ENCODE results near the gene PI4K2B. TPM values are rescaled to one million over a fixed set of nuclear protein-coding genes. Genes with fewer than 3 reads are reported as not detected.

Gene PI4K2B
- total and polyA plus RNA-seq, 2 of the 8 experiments (the other 6 are each of a cell fraction or from before 2014, with no cell fraction given), result 3.0 to 16.2 TPM

- Histone ChIP-seq H4K20me1 (replicated peaks in 1 of 2; ENCODE audit: control insufficient read depth in 1 of 2, insufficient read depth in 2 of 2, low read length in 2 of 2) (peaks cover 2% of the 10 kb centered on the region in 2 experiments), H2BK12ac (ENCODE audit: low read depth, low read length) (no peak overlapping the region), H3K79me1 (ENCODE audit: low read depth, low read length) (no peaks in the 10 kb centered on the region), H3K56ac (replicated peaks; ENCODE audit: insufficient read length, low read depth, low read length) (no peak overlapping the region), H3K4me2 (ENCODE audit: insufficient read depth in 1 of 2, low read depth in 2 of 2, low read length in 2 of 2) (peak overlapping the region; percentile 74 to 95), H2BK20ac (ENCODE audit: low read length) (no peak overlapping the region), H2BK5ac (ENCODE audit: low read depth, low read length) (peak overlapping the region; percentile 92; the same call in 1 of the 2 replicates), H2AFZ (ENCODE audit: low read length) (peak overlapping the region; percentile 82; the same call in 1 of the 2 replicates), H3K18ac (ENCODE audit: extremely low read depth, low read length) (no peak overlapping the region; the same call in 1 of the 2 replicates), H3K27me3 (replicated peaks in 1 of 4; ENCODE audit: control insufficient read depth in 3 of 4, extremely low read depth in 1 of 4, insufficient read depth in 3 of 4, low read length in 3 of 4) (no peaks in the 10 kb centered on the region; a peak in 2 of 7 replicates), H4K8ac (ENCODE audit: extremely low read depth, insufficient read depth, low read length) (peak overlapping the region; percentile 88; the same call in 1 of the 2 replicates), H2BK120ac (replicated peaks; ENCODE audit: low read depth, low read length) (no peak overlapping the region), H3K36me3 (ENCODE audit: control insufficient read depth in 2 of 4, insufficient read depth in 4 of 4, low read length in 3 of 4) (peaks cover 0 to 2% (median 0%) of the 10 kb centered on the region in 4 experiments; a peak in 1 of 8 replicates), H3K9me3 (ENCODE audit: insufficient read depth in 2 of 2, low read depth in 1 of 2, low read length in 1 of 2) (peaks cover 9 to 13% of the 10 kb centered on the region in 2 experiments), H3K4ac (replicated peaks; ENCODE audit: insufficient read length, low read depth, low read length) (no peak overlapping the region), H3K23ac (ENCODE audit: insufficient read length) (no peak overlapping the region), H3K79me2 (ENCODE audit: control insufficient read depth in 1 of 2, insufficient read depth in 2 of 2, low read length in 2 of 2) (peaks cover 0 to 33% of the 10 kb centered on the region in 2 experiments; a peak in 3 of 4 replicates), H4K5ac (ENCODE audit: insufficient read length, low read depth, low read length) (no peak overlapping the region), H3K27ac (ENCODE audit: low read depth, low read length) (0 out of 2 replicates have a peak overlapping the region, but pooled peaks have one; percentile 75), H3K23me2 (ENCODE audit: low read depth, low read length) (peaks cover 10% of the 10 kb centered on the region; the same call in 1 of the 2 replicates), H2BK15ac (ENCODE audit: low read length) (no peak overlapping the region), H2AK5ac (ENCODE audit: low read depth, low read length) (no peak overlapping the region), H4K91ac (replicated peaks; ENCODE audit: insufficient read length, low read length) (no peak overlapping the region), H3K4me1 (replicated peaks in 1 of 4; ENCODE audit: control insufficient read depth in 3 of 4, insufficient read depth in 4 of 4, low read length in 3 of 4) (no peaks in the 10 kb centered on the region; a peak in 1 of 7 replicates), H3K4me3 (ENCODE audit: extremely low read depth in 1 of 4, insufficient read depth in 2 of 4, low read depth in 3 of 4, low read length in 4 of 4) (peak overlapping the region; percentile 82 to 98 (median 91)), H3K14ac (ENCODE audit: insufficient read length) (no peak overlapping the region), H3K9ac (replicated peaks in 1 of 4; ENCODE audit: extremely low read depth in 1 of 4, low read depth in 3 of 4, low read length in 3 of 4) (peak overlapping the region; percentile 82 to 90 (median 86))
- WGBS, 2 experiments (ENCODE audit: extremely low coverage in 1 of 2, insufficient coverage in 1 of 2, insufficient read length in 1 of 2, insufficient replicate concordance in 2 of 2, low coverage in 1 of 2, low lambda C conversion rate in 2 of 2, missing lambda C conversion rate in 1 of 2), result 16% methylated on average over 38 of the region's 49 CpGs; no CpG with 5 or more reads in 1 of the 2 experiments
- peak in 1 of 2 experiments; percentile 75 for DNase-seq (ENCODE audit: low read depth in 1 of 2, low spot score in 2 of 2)
- POLR2A ChIA-PET (ENCODE audit: partially characterized antibody), result interaction anchor here (1.7 kb wide), 1 partner anchor 19 kb away, joined by 5 read pairs; no protein-coding TSS in a partner anchor
- no peak for FAIRE-seq
- CTCF ChIA-PET (ENCODE audit: partially characterized antibody), result interaction anchor here (0.6 to 2.3 kb wide), 13 partner anchors 12 to 132 kb away, joined by 3 to 8 read pairs (median 3); partner anchors contain the start of gene ZCCHC4
- TF ChIP-seq POLR2AphosphoS5 (IDR thresholded peaks at IDR 0.05; ENCODE audit: low read depth, low read length) (no peak), GABPA (IDR thresholded peaks at IDR 0.05; ENCODE audit: borderline replicate concordance, insufficient read depth, low read length) (no peak), PHF8 (conservative IDR thresholded peaks at IDR 0.05; ENCODE audit: low read depth, low read length) (no peak), JUN (IDR thresholded peaks at IDR 0.05; ENCODE audit: low read depth, low read length) (no peak), SAP30 (IDR thresholded peaks at IDR 0.05; ENCODE audit: insufficient read depth, insufficient replicate concordance, low read length) (peak; percentile 26), CTCF (IDR thresholded peaks at IDR 0.05; ENCODE audit: control extremely low read depth in 1 of 3, insufficient read depth in 1 of 3, low read depth in 1 of 3, low read length in 3 of 3) (peak in 1 of 3 experiments; percentile 0; a peak in 1 of 4 replicates)
These were observed 847 bp downstream of the PI4K2B start for GRCh38 chr4:25234390-25235370.

All from H1 (cell line).